ENCODE measurements around the gene BST1. TPM values are rescaled to one million over a fixed set of nuclear protein-coding genes. Genes with fewer than 3 reads are reported as not detected.
A peak's percentile ranks its signal among the peaks of the same experiment; 100 is the strongest.

BST1 gene
- total and polyA plus RNA-seq, 10 donors, result 3.8 to 54.3 (median 15.4) TPM

GRCh38 chr4:15766821-15767220 lies 64.0 kb downstream of the BST1 start:
- TF ChIP-seq POLR2A (IDR thresholded peaks at IDR 0.05) (no peak), POLR2AphosphoS5 (IDR thresholded peaks at IDR 0.05) (no peak), CTCF (IDR thresholded peaks at IDR 0.05 in 8 of 11, conservative IDR thresholded peaks at IDR 0.05 in 3 of 11) (no peak)
- no peak overlapping the region for H3K4me3 ChIP-seq
- intact Hi-C loops (cut with DNase I; ENCODE audit: low total_unique reads), result no loop called here
- no peak for DNase-seq
- peak overlapping the region in 4 of 8 donors; percentile 28 to 44 (median 36) for H3K27ac ChIP-seq
- no peaks in the 10 kb centered on the region for H3K9me3 ChIP-seq
- no peaks in the 10 kb centered on the region for H3K27me3 ChIP-seq (replicated peaks in 1 of 7)
- peaks cover 9 to 57% (median 25%) of the 10 kb centered on the region in 6 donors for H3K4me1 ChIP-seq
- no peaks in the 10 kb centered on the region for H3K36me3 ChIP-seq
- WGBS, 5 donors, result 67 to 79% (median 75%) methylated on average over 8 of the region's 8 CpGs

GRCh38 chr4:15769202-15769601 lies 66.3 kb downstream of the BST1 start:
- Histone ChIP-seq H3K36me3 (no peaks in the 10 kb centered on the region), H3K9me3 (no peaks in the 10 kb centered on the region), H3K4me1 (peaks cover 6 to 58% (median 27%) of the 10 kb centered on the region in 6 donors), H3K4me3 (no peak overlapping the region), H3K27ac (no peak overlapping the region), H3K27me3 (replicated peaks in 1 of 7) (no peaks in the 10 kb centered on the region)
- intact Hi-C loops (cut with DNase I; ENCODE audit: low total_unique reads), result no loop called here
- no peak for DNase-seq
- 60 to 91% (median 78%) methylated on average over 1 to 2 of the region's 2 CpGs for WGBS, 5 donors
- TF ChIP-seq CTCF (IDR thresholded peaks at IDR 0.05 in 8 of 11, conservative IDR thresholded peaks at IDR 0.05 in 3 of 11) (no peak), POLR2A (IDR thresholded peaks at IDR 0.05) (no peak), POLR2AphosphoS5 (IDR thresholded peaks at IDR 0.05) (no peak)

- Histone ChIP-seq H3K27ac (peak overlapping the region in 3 of 8 donors; percentile 40 to 47 (median 42)), H3K9me3 (no peaks in the 10 kb centered on the region), H3K4me1 (peaks cover 0 to 46% (median 15%) of the 10 kb centered on the region in 6 donors), H3K4me3 (no peak overlapping the region), H3K27me3 (replicated peaks in 1 of 7) (no peaks in the 10 kb centered on the region), H3K36me3 (no peaks in the 10 kb centered on the region)
- intact Hi-C loops (cut with DNase I; ENCODE audit: low total_unique reads), result no loop called here
- TF ChIP-seq POLR2AphosphoS5 (IDR thresholded peaks at IDR 0.05) (no peak), CTCF (IDR thresholded peaks at IDR 0.05 in 8 of 11, conservative IDR thresholded peaks at IDR 0.05 in 3 of 11) (no peak), POLR2A (IDR thresholded peaks at IDR 0.05) (no peak)
- DNase-seq, result no peak
- 36 to 47% (median 42%) methylated on average over 3 of the region's 3 CpGs for WGBS, 5 donors
Measured at GRCh38 chr4:15771216-15772058, 68.6 kb downstream of the BST1 start.

- H3K4me3 ChIP-seq, result no peak overlapping the region
- no peaks in the 10 kb centered on the region for H3K36me3 ChIP-seq
- H3K4me1 ChIP-seq, result peaks cover 0 to 54% (median 21%) of the 10 kb centered on the region in 6 donors
- H3K27ac ChIP-seq, result no peak overlapping the region
- intact Hi-C loops (cut with DNase I; ENCODE audit: low total_unique reads), result no loop called here
- DNase-seq, result no peak
- TF ChIP-seq POLR2AphosphoS5 (IDR thresholded peaks at IDR 0.05) (no peak), CTCF (IDR thresholded peaks at IDR 0.05 in 8 of 11, conservative IDR thresholded peaks at IDR 0.05 in 3 of 11) (no peak), POLR2A (IDR thresholded peaks at IDR 0.05) (no peak)
- H3K9me3 ChIP-seq, result no peaks in the 10 kb centered on the region
- WGBS, 5 donors, result 78 to 92% (median 86%) methylated on average over 4 of the region's 4 CpGs
- H3K27me3 ChIP-seq (replicated peaks in 1 of 7), result no peaks in the 10 kb centered on the region
Measured at GRCh38 chr4:15774020-15774420, 71.2 kb downstream of the BST1 start.

Data from spleen (tissue), 11 donors.